ENCODE data around the gene UPB1. TPM values are rescaled to one million over a fixed set of nuclear protein-coding genes. Genes with fewer than 3 reads are reported as not detected.

UPB1 gene
- total RNA-seq (2013; cell fraction: nucleolus; rRNA removed): 39.2 and 39.8 TPM in 2 replicates
- 2.5 and 2.8 TPM in 2 replicates for total RNA-seq (2014; rRNA removed)
- total RNA-seq (2014; rRNA removed; fragmentation: Illumina TruSeq; extraction: Trizol): 3.4 and 3.5 TPM in 2 replicates
- total RNA-seq (2021): 3.3 and 3.9 TPM in 2 replicates
- 1.8 TPM for polyA plus RNA-seq (2011; ENCODE audit: low read depth)
- polyA plus RNA-seq (2011; rRNA removed): 20.5 and 20.6 TPM in 2 replicates
- 12.1 and 14.3 TPM in 2 replicates for polyA plus RNA-seq (2011; cell fraction: cytosol; rRNA removed)
- polyA plus RNA-seq (2011; cell fraction: nucleus; rRNA removed): 19.0 and 30.2 TPM in 2 replicates
- 1.8 and 3.0 TPM in 2 replicates for polyA plus RNA-seq (2012)
- polyA plus RNA-seq (2014; fragmentation: Illumina TruSeq; extraction: Trizol): 2.6 and 2.8 TPM in 2 replicates
- 1 to 10 TPM; 2.9 to 4.5 TPM for polyA plus RNA-seq (2014; fragmentation: Nextera tagmentation; extraction: Ambion mirVana)
- 3.4 and 3.5 TPM in 2 replicates for polyA plus RNA-seq (2014; rRNA removed)
- polyA plus RNA-seq (2016; fragmentation: Nextera tagmentation; extraction: Ambion mirVana): 1 to 10 TPM in 1 of 2 experiments, under 1 TPM in 1; 0.89 to 1.2 TPM
- polyA minus RNA-seq (2011; rRNA and poly(A)+ RNA removed): 10.8 and 11.0 TPM in 2 replicates
- 3.3 and 3.6 TPM in 2 replicates for polyA minus RNA-seq (2011; cell fraction: cytosol; rRNA and poly(A)+ RNA removed)
- 6.9 and 8.1 TPM in 2 replicates for polyA minus RNA-seq (2011; cell fraction: nucleus; rRNA and poly(A)+ RNA removed)
- percentile 74 among the genes with signal in this experiment for Bru-seq, nascent RNA
- percentile 69 among the genes with signal in this experiment for BruChase-seq, experiment 1, labeled RNA remaining after a 6-hour chase
- BruChase-seq, experiment 2, labeled RNA remaining after a 2-hour chase: percentile 66 among the genes with signal in this experiment
- long read RNA-seq, experiment 1, partial matches to known transcripts: 5 of 13 reads
- long read RNA-seq, experiment 1, other reads (novel, unspliced or antisense): 8 of 13 reads
- long read RNA-seq, experiment 2, partial matches to known transcripts: 7 of 91 reads
- long read RNA-seq, experiment 2, other reads (novel, unspliced or antisense): 84 of 91 reads

DNA sequence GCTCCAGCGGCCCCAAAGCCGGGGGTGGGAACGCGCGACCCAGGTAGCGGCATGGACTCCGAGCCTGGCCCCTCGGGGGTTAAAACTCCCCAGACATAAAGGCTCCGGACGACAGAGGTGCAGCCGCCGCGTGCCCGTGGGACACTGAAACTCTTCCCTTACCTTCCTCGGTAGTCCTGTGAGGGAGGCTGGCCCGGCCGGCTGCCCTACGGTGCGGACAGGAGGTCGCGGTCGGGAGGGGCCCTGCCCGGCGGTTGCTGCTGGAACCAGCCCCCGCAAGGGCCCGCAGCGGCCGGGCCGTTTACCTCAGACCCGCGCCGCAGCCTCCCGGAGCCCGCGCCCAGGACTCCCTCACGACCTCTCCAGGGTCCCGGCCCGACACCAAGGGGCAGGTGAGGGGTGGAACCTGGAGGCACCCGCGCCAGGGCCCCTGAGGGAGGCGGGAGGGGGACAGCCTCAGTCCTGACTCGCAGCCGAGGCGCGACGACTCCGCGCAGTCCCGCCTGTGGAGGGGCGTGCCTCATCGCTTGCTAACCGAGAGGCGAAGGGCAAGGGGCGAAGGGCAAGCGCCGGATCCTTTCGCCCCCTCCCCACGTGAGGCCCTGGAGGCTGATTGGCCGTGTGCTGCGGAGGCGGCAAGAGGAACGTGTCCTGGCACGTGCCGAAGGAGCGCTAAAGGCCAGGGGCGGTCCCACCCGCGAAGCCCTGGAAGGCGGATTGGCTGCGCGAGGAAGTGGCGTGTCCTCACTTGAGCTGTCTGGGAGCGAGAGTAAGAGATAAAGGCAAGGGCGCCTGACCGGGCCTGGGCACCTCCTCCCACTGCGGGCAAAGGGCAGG lies at the start of gene UPB1:
TSS of gene UPB1 (plus strand) at position 805 of the 837 bp plus-strand sequence. CDS start 72 bp downstream, outside the sequence.
- no peaks in the 10 kb centered on the region for H3K36me3 ChIP-seq (ENCODE audit: control insufficient read depth in 2 of 2, insufficient read depth in 2 of 2, low read length in 1 of 2)
- ATAC-seq (no peak), FAIRE-seq (no peak), DNase-seq (ENCODE audit: low read depth, low spot score) (no peak)
- intact Hi-C loops (cut with micrococcal nuclease; ENCODE audit: unreplicated experiment) (no loop called here), in situ Hi-C loops (cut with MboI) (no loop called here)
- no peak within 1 kb of the TSS for H2AFZ ChIP-seq (ENCODE audit: control insufficient read depth, low read depth, low read length)
- no peak within 1 kb of the TSS for H3K4me2 ChIP-seq (ENCODE audit: control insufficient read depth, insufficient read depth)
- POLR2A ChIA-PET: no interaction called here
- no peaks in the 10 kb centered on the region for H3K27me3 ChIP-seq (replicated peaks in 1 of 2; ENCODE audit: control insufficient read depth in 2 of 2, insufficient read depth in 2 of 2, low read length in 1 of 2)
- CTCF ChIA-PET: no interaction called here
- WGBS (ENCODE audit: insufficient coverage, insufficient replicate concordance, low lambda C conversion rate, missing lambda C conversion rate): 73% methylated on average over 70 of the region's 76 CpGs
- RAD21 ChIA-PET (ENCODE audit: unreplicated experiment): no interaction called here
- H3K79me2 ChIP-seq (ENCODE audit: control insufficient read depth, insufficient read depth, low read length): no peaks in the 10 kb centered on the region
- no peaks in the 10 kb centered on the region for H3K9me3 ChIP-seq (replicated peaks; ENCODE audit: control insufficient read depth, insufficient read depth, low read length)
- H3K4me1 ChIP-seq (ENCODE audit: control insufficient read depth, insufficient read depth, low read length): no peaks in the 10 kb centered on the region
- SMC1A ChIA-PET (ENCODE audit: uncharacterized antibody, unreplicated experiment): no interaction called here
- no TSS peak for BruUV-seq (replicated peaks)
- no peaks in the 10 kb centered on the region for H4K20me1 ChIP-seq (ENCODE audit: control insufficient read depth, insufficient read depth)
- no peak within 1 kb of the TSS for H3K4me3 ChIP-seq
- no peak within 1 kb of the TSS for H3K27ac ChIP-seq (ENCODE audit: control insufficient read depth, insufficient read depth)
- H3K9ac ChIP-seq (ENCODE audit: control insufficient read depth, insufficient read depth, low read length): no peak within 1 kb of the TSS
- TF ChIP-seq RAD21 (IDR thresholded peaks at IDR 0.05; ENCODE audit: insufficient read depth, low read depth, low read length) (no peak), SP1 (IDR thresholded peaks at IDR 0.05; ENCODE audit: low read depth, low read length) (no peak), MYC (IDR thresholded peaks at IDR 0.05; ENCODE audit: insufficient read depth, insufficient read length, insufficient replicate concordance, low read length, severe bottlenecking) (no peak), MYB (IDR thresholded peaks at IDR 0.05; ENCODE audit: borderline replicate concordance, low read depth, low read length) (no peak), POLR2AphosphoS2 (IDR thresholded peaks at IDR 0.05; ENCODE audit: low read depth, low read length) (no peak), ZNF217 (IDR thresholded peaks at IDR 0.05) (no peak), MEF2A (IDR thresholded peaks at IDR 0.05; ENCODE audit: insufficient read depth, low read depth, low read length) (no peak), RCOR1 (conservative IDR thresholded peaks at IDR 0.05; ENCODE audit: low read depth, low read length) (no peak), SMARCA5 (IDR thresholded peaks at IDR 0.05) (no peak), ESRRA (IDR thresholded peaks at IDR 0.05; ENCODE audit: low read length) (no peak), ZZZ3 (IDR thresholded peaks at IDR 0.05; ENCODE audit: control insufficient read depth, insufficient read length, low read depth) (no peak), BHLHE40 (IDR thresholded peaks at IDR 0.05; ENCODE audit: borderline replicate concordance in 1 of 2, low read depth in 2 of 2, low read length in 1 of 2) (no peak), TAF1 (IDR thresholded peaks at IDR 0.05; ENCODE audit: borderline replicate concordance, low read depth, low read length) (no peak), HDGF (IDR thresholded peaks at IDR 0.05) (no peak), NFYA (IDR thresholded peaks at IDR 0.05; ENCODE audit: borderline replicate concordance, low read depth, low read length) (no peak), SIN3A (IDR thresholded peaks at IDR 0.05; ENCODE audit: low read depth, low read length) (no peak)
- TF ChIP-seq, protein P1, sequence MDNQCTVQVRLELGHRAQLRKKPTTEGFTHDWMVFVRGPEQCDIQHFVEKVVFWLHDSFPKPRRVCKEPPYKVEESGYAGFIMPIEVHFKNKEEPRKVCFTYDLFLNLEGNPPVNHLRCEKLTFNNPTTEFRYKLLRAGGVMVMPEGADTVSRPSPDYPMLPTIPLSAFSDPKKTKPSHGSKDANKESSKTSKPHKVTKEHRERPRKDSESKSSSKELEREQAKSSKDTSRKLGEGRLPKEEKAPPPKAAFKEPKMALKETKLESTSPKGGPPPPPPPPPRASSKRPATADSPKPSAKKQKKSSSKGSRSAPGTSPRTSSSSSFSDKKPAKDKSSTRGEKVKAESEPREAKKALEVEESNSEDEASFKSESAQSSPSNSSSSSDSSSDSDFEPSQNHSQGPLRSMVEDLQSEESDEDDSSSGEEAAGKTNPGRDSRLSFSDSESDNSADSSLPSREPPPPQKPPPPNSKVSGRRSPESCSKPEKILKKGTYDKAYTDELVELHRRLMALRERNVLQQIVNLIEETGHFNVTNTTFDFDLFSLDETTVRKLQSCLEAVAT (IDR thresholded peaks at IDR 0.05): no peak
- TF ChIP-seq, protein P2, sequence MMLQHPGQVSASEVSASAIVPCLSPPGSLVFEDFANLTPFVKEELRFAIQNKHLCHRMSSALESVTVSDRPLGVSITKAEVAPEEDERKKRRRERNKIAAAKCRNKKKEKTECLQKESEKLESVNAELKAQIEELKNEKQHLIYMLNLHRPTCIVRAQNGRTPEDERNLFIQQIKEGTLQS (IDR thresholded peaks at IDR 0.05; ENCODE audit: borderline replicate concordance, extremely low read depth, low read depth, low read length): no peak

Measured in GM12878 (cell line).